ENCODE data around the gene ZNF716.
"Not testable (repeated sequence)": the region's sequence is repeated elsewhere in the genome, so short reads cannot be mapped to it uniquely, and the experiment has no call there.

The ZNF716 gene

GRCh38 chr7:57449904-57450303 is at the start of gene ZNF716:
Gene ZNF716, plus strand, starts transcription at chr7:57450177. Its CDS starts 112 bp downstream, at chr7:57450289.
- Mint-ChIP-seq H3K36me3 (ENCODE audit: low read depth) (no peaks in the 10 kb centered on the region), H3K9me3 (peaks cover 47% of the 10 kb centered on the region), H3K4me3 (no peak within 1 kb of the TSS), H3K27ac (no peak within 1 kb of the TSS), H3K4me1 (no peaks in the 10 kb centered on the region), H3K27me3 (ENCODE audit: low read depth) (no peaks in the 10 kb centered on the region)
- TF ChIP-seq CTCF (IDR thresholded peaks at IDR 0.05; ENCODE audit: unreplicated experiment in 3 of 3) = no peak

GRCh38 chr7:57400531-57401155 is 49.3 kb upstream of the ZNF716 start:
- peaks cover 37% of the 10 kb centered on the region for H3K9me3 Mint-ChIP-seq
- no peaks in the 10 kb centered on the region for H3K27me3 Mint-ChIP-seq (ENCODE audit: low read depth)
- no peak overlapping the region for H3K27ac Mint-ChIP-seq
- no peak for TF ChIP-seq CTCF (IDR thresholded peaks at IDR 0.05; ENCODE audit: unreplicated experiment in 3 of 3)
- H3K4me1 Mint-ChIP-seq = no peaks in the 10 kb centered on the region
- H3K4me3 Mint-ChIP-seq = no peak overlapping the region
- H3K36me3 Mint-ChIP-seq (ENCODE audit: low read depth) = peaks cover 4% of the 10 kb centered on the region

- H3K27ac Mint-ChIP-seq; H3K4me1 Mint-ChIP-seq; H3K27me3 Mint-ChIP-seq (ENCODE audit: low read depth); H3K4me3 Mint-ChIP-seq; H3K36me3 Mint-ChIP-seq (ENCODE audit: low read depth): not testable (repeated sequence)
- H3K9me3 Mint-ChIP-seq = peaks cover 51% of the 10 kb centered on the region
Observed at GRCh38 chr7:57403051-57403450, 46.9 kb upstream of the ZNF716 start.

GRCh38 chr7:57403601-57404342 is 46.2 kb upstream of the ZNF716 start:
- Mint-ChIP-seq H3K4me1 (no peaks in the 10 kb centered on the region), H3K9me3 (peaks cover 53% of the 10 kb centered on the region), H3K36me3 (ENCODE audit: low read depth) (peaks cover 4% of the 10 kb centered on the region), H3K4me3 (no peak overlapping the region), H3K27ac (no peak overlapping the region), H3K27me3 (ENCODE audit: low read depth) (no peaks in the 10 kb centered on the region)
- no peak for TF ChIP-seq CTCF (IDR thresholded peaks at IDR 0.05; ENCODE audit: unreplicated experiment in 3 of 3)

GRCh38 chr7:57404343-57404966 is 45.5 kb upstream of the ZNF716 start:
- Mint-ChIP-seq H3K27ac (no peak overlapping the region), H3K4me3 (no peak overlapping the region), H3K9me3 (peaks cover 57% of the 10 kb centered on the region), H3K36me3 (ENCODE audit: low read depth) (peaks cover 4% of the 10 kb centered on the region), H3K27me3 (ENCODE audit: low read depth) (no peaks in the 10 kb centered on the region), H3K4me1 (no peaks in the 10 kb centered on the region)
- no peak for TF ChIP-seq CTCF (IDR thresholded peaks at IDR 0.05; ENCODE audit: unreplicated experiment in 3 of 3)

- Mint-ChIP-seq H3K36me3 (ENCODE audit: low read depth) (peaks cover 4% of the 10 kb centered on the region), H3K27me3 (ENCODE audit: low read depth) (no peaks in the 10 kb centered on the region)
- no peak for TF ChIP-seq CTCF (IDR thresholded peaks at IDR 0.05; ENCODE audit: unreplicated experiment in 3 of 3)
Observed at GRCh38 chr7:57404967-57405421, 45.0 kb upstream of the ZNF716 start.

More at GRCh38 chr7:57404967-57405421, 45.0 kb upstream of the ZNF716 start:
- H3K27ac Mint-ChIP-seq = no peak overlapping the region
- H3K4me1 Mint-ChIP-seq = no peaks in the 10 kb centered on the region
- no peak overlapping the region for H3K4me3 Mint-ChIP-seq
- peaks cover 59% of the 10 kb centered on the region for H3K9me3 Mint-ChIP-seq

Measured in nephron (organoid).